ENCODE results near the gene RALGAPA2. TPM values are rescaled to one million over a fixed set of nuclear protein-coding genes. Genes with fewer than 3 reads are reported as not detected.

Gene RALGAPA2
- total and polyA plus RNA-seq, 8 donors, result 9.6 to 41.7 (median 24.5) TPM

DNA sequence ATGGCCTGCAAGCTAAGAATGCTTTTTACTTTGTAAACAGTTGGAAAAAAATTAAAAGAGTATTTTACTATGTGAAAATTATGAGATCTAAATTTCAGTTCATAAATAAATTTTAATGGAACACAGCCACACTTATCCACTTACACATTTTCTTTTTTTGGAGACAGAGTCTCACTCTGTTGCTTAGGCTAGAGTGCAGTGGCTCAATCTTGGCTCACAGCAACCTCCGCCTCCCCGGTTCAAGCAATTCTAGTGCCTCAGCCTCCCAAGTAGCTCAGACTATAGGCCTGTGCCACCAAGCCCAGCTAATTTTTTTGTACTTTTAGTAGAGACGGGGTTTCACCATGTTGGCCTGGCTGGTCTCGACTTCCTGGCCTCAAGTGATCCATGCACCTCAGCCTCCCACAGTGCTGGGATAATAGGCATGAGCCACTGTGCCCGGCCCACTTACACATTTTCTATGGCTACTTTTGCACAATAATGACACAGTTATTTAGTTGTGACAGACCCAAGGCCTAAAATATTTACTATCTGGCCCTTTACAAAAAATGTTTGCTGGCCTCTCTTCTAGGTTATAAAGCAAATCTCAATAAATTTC is 234.9 kb downstream of the RALGAPA2 start:
- intact Hi-C loops (cut with DNase I), result no loop called here
- no peak for FAIRE-seq
- 93 to 96% methylated on average over 5 of the region's 5 CpGs for whole genome bisulfite sequencing, 2 donors

DNA sequence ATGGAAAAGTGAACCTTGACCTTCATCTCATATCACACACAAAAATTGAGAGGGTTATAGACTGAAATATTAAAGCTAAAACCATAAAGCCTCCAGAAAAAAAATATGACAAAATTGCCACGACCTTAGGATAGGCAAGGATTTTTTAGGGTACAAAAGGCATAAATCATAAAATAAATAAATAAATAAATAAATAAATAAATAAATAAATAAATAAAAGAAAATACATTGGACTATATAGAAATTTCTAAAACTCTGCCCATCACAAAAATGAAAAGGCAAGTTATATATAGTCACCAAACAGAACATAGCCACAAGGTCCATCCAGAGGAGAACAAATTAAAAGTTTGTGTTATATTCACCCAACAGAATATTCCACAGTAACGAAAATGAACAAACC is 235.9 kb downstream of the RALGAPA2 start:
- no peak overlapping the region for H3K4me3 ChIP-seq
- ATAC-seq (no peak), DNase-seq (no peak), FAIRE-seq (no peak)
- H3K9me3 ChIP-seq, result peaks cover 0 to 3% (median 0%) of the 10 kb centered on the region in 4 donors
- no peaks in the 10 kb centered on the region for H3K36me3 ChIP-seq
- WGBS, 2 donors, result 96 to 97% methylated on average over 2 of the region's 2 CpGs
- intact Hi-C loops (cut with DNase I), result no loop called here
- no peaks in the 10 kb centered on the region for H3K4me1 ChIP-seq
- no peak overlapping the region for H3K27ac ChIP-seq
- no peaks in the 10 kb centered on the region for H3K27me3 ChIP-seq
- TF ChIP-seq, protein P1, sequence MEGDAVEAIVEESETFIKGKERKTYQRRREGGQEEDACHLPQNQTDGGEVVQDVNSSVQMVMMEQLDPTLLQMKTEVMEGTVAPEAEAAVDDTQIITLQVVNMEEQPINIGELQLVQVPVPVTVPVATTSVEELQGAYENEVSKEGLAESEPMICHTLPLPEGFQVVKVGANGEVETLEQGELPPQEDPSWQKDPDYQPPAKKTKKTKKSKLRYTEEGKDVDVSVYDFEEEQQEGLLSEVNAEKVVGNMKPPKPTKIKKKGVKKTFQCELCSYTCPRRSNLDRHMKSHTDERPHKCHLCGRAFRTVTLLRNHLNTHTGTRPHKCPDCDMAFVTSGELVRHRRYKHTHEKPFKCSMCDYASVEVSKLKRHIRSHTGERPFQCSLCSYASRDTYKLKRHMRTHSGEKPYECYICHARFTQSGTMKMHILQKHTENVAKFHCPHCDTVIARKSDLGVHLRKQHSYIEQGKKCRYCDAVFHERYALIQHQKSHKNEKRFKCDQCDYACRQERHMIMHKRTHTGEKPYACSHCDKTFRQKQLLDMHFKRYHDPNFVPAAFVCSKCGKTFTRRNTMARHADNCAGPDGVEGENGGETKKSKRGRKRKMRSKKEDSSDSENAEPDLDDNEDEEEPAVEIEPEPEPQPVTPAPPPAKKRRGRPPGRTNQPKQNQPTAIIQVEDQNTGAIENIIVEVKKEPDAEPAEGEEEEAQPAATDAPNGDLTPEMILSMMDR (IDR thresholded peaks at IDR 0.05), result no peak

More for the DNA sequence above, 234.9 kb downstream of the RALGAPA2 start:
- no peak for ATAC-seq
- no peaks in the 10 kb centered on the region for H3K36me3 ChIP-seq
- H3K27me3 ChIP-seq, result no peaks in the 10 kb centered on the region
- TF ChIP-seq, protein P1 (IDR thresholded peaks at IDR 0.05), result no peak
- no peak overlapping the region for H3K27ac ChIP-seq
- H3K4me1 ChIP-seq, result peaks cover 0 to 3% (median 3%) of the 10 kb centered on the region in 3 donors
- no peak for DNase-seq
- no peak overlapping the region for H3K4me3 ChIP-seq
- H3K9me3 ChIP-seq, result peaks cover 0 to 3% (median 0%) of the 10 kb centered on the region in 4 donors

DNA sequence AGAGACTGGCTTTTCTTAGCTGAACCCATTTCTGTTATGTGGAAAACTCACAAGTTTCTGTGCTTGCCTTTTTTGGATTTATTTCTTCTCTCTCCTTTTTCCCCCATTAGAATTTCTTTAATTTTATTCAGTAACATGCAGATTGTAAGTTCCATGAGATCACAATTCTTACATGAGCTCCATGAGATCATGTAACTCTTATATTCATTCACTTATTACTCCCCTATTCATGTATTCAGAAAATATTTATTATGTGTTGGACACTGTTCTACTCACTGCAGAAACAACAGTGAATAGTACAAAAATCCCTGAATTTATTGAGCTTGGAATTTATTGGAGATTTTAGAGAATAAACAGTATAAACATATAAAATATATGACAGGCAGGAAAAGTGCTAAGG is 238.8 kb downstream of the RALGAPA2 start:
- no peaks in the 10 kb centered on the region for H3K27me3 ChIP-seq
- no peak for ATAC-seq
- intact Hi-C loops (cut with DNase I), result no loop called here
- no peaks in the 10 kb centered on the region for H3K9me3 ChIP-seq
- FAIRE-seq, result no peak
- no peaks in the 10 kb centered on the region for H3K4me1 ChIP-seq
- H3K4me3 ChIP-seq, result no peak overlapping the region
- no peaks in the 10 kb centered on the region for H3K36me3 ChIP-seq
- TF ChIP-seq, protein P1 (IDR thresholded peaks at IDR 0.05), result no peak
- no peak overlapping the region for H3K27ac ChIP-seq
- no peak for DNase-seq

DNA sequence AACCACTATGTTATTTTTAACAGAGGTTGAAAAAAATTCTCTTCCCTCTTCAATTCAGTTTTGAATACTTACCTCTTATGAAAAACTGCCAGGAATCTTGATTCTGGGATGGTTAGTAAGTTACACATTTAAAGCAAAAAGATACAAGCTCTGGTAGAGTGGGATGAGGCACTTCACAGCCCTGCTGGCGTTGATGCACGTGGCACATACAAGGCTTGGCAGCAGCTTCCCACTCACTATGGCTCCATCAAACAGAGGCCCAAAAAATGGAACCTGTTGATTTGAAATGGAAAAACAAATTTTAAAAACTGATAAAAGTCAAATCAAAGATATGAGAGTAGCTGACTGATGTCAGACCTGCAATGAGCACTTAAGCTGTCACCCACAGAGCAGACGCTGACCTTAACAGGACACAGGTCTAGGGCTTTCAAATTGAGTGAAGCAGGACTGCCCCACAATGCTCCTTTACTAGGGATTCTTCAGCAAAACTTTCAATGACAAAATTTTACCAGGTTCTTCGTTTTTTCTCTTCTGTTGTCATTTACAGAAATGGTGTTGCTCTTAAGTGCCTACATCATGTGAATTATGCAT is 239.7 kb downstream of the RALGAPA2 start:
- Histone ChIP-seq H3K36me3 (no peaks in the 10 kb centered on the region), H3K27ac (no peak overlapping the region), H3K9me3 (no peaks in the 10 kb centered on the region), H3K4me3 (no peak overlapping the region), H3K27me3 (no peaks in the 10 kb centered on the region), H3K4me1 (no peaks in the 10 kb centered on the region)
- intact Hi-C loops (cut with DNase I), result no loop called here
- WGBS, 2 donors, result 64 to 79% methylated on average over 4 of the region's 4 CpGs
- DNase-seq (no peak), FAIRE-seq (no peak), ATAC-seq (no peak)
- TF ChIP-seq, protein P1 (IDR thresholded peaks at IDR 0.05), result no peak

DNA sequence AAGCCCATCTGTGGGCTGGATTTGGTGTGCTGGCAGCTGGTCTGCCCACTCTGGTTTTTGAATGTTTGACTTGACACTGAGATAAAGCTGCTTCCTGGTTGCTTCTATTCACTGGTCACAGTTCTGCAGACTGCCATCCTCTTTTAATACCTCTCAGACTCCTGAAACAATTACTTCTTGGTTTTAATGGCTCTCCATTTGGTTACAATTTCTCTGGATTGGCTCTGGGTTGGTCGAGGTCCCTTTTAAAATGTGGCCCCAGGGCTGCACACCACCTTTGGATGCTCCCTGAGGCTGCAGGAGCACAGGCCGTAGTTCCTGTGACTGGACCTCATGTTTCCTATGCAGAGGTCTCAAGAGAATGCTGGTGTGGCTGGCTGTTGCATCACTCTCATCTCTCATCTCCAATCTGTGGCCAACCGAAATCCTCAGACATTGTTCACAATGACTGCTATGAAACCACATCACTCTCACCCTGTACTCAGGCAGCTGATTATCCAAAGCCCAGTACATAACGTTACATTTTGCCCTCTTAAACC is 246.0 kb downstream of the RALGAPA2 start:
- DNase-seq, result no peak
- no peaks in the 10 kb centered on the region for H3K27me3 ChIP-seq
- no peaks in the 10 kb centered on the region for H3K9me3 ChIP-seq
- WGBS, 2 donors, result 85 to 92% methylated on average over 4 of the region's 4 CpGs
- no peak for FAIRE-seq
- TF ChIP-seq, protein P1 (IDR thresholded peaks at IDR 0.05), result no peak
- H3K4me1 ChIP-seq, result no peaks in the 10 kb centered on the region
- H3K4me3 ChIP-seq, result no peak overlapping the region
- H3K27ac ChIP-seq, result no peak overlapping the region
- intact Hi-C loops (cut with DNase I), result no loop called here
- peaks cover 0 to 9% (median 0%) of the 10 kb centered on the region in 3 donors for H3K36me3 ChIP-seq
- peak in 2 of 4 donors; percentile 27 to 28 for ATAC-seq

Data from pancreas (tissue), 10 donors.